HG03432 (cell line): Measurements from ENCODE around the gene JAK2.

Experiments
- ATAC-seq: cut with Tn5 transposase; IDR thresholded peaks from one replicate; pipeline ENCODE4 v1.9.1; 2021; ENCODE audit warnings: mild to moderate bottlenecking, moderate library complexity; ENCODE audit not compliant: unreplicated experiment

JAK2 gene

DNA sequence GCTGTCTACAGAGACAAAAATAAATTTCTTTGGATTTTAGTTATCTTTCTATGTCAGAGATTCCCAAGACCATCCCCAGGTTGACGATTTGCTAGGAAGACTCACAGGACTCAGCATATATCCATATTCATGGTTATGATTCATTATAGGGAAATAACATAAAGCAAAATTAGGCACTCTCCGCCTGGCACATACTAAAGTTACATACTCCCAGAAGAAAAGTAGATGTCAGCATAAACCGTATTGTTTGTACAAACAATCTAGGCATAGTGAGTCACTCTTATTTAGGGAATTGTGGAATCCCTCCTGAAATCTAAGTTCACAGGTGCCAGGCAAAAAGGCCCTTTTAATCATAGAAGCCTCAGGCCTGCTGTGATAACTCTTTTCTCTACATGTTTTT is 137.4 kb downstream of the JAK2 start:
- no peak for ATAC-seq

DNA sequence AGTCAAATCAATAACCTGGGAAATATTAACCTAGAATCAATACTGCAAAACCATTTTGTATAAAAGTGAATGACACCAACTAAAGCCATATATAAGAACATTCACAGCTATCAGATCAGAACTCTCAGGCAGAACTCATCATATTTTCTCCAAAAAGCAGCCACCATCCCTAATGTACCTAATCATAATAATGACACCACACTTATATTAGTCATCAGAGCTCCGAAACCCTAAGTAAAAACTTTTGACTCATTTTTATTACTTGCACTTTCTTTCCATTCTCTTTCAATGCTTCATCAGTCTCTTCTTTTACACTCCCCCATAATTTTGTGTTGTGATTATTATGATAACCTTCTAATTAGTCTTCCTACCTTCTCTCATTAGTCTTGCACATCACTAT is 155.1 kb downstream of the JAK2 start:
- ATAC-seq: no peak

DNA sequence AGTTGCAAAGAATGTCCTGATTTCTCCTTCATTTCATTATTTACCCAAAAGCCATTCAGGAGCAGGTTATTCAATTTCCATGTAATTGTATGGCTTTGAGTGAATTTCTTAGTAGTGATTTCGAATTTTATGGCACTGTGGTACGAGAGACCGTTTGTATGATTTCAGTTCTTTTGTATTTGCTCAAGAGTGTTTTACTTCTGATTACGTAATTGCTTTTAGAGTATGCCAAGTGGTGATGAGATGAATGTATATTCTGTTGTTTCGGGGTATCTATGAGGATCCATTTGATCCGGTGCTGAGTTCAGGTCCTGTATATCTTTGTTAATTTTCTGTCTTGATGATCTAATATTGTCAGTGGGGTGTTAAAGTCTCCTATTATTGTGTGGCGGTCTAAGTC is 159.1 kb downstream of the JAK2 start:
- no peak for ATAC-seq

DNA sequence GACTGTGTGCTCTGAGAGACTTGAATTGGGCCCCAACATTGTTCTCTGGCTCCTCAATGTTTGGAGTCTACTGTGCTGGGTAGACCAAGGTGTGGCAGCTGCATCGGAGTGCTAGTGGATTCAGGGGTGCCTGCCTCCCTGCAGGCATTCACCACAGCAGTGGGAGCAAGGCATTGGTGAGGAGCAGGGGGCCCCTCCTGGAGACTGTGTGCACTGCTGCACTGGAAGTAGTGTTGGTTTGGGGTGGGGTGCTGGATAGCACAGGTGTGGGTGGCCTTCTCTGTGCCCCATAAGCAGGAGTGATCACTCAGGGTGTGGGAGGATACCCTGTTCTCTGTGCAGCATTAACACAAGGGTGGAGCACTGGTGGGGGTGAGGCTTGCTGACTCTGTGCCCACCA is 161.2 kb downstream of the JAK2 start:
- no peak for ATAC-seq
